Effector CD4-positive, alpha-beta T cell (primary cell): ENCODE data around the gene ITGA1.
"Not testable (repeated sequence)": the region's sequence is repeated elsewhere in the genome, so short reads cannot be mapped to it uniquely, and the experiment has no call there.

ENCODE experiments used
- DNase-seq: peaks from one replicate; pipeline ENCODE4 v3.0.0-alpha.2; 2020

ITGA1 gene

GRCh38 chr5:52834320-52834719 is 46.6 kb downstream of the ITGA1 start:
- DNase-seq = no peak

- no peak for DNase-seq
Measured at GRCh38 chr5:52837068-52837467, 49.4 kb downstream of the ITGA1 start.

GRCh38 chr5:52837591-52838001 is 49.9 kb downstream of the ITGA1 start:
- DNase-seq = no peak

GRCh38 chr5:52838326-52839015 is 50.8 kb downstream of the ITGA1 start:
- no peak for DNase-seq

GRCh38 chr5:52839285-52839684 is 51.6 kb downstream of the ITGA1 start:
- no peak for DNase-seq

- DNase-seq = no peak
Measured at GRCh38 chr5:52840277-52841050, 52.7 kb downstream of the ITGA1 start.

GRCh38 chr5:52841114-52841513 is 53.4 kb downstream of the ITGA1 start:
- no peak for DNase-seq

- DNase-seq = no peak
Measured at GRCh38 chr5:52842111-52842510, 54.4 kb downstream of the ITGA1 start.

- no peak for DNase-seq
Measured at GRCh38 chr5:52844885-52845284, 57.2 kb downstream of the ITGA1 start.

- DNase-seq = no peak
Measured at GRCh38 chr5:52846182-52846842, 58.6 kb downstream of the ITGA1 start.

GRCh38 chr5:52848688-52849087 is 61.0 kb downstream of the ITGA1 start:
- DNase-seq = not testable (repeated sequence)

- no peak for DNase-seq
Measured at GRCh38 chr5:52849544-52849943, 61.8 kb downstream of the ITGA1 start.

- no peak for DNase-seq
Measured at GRCh38 chr5:52853650-52854049, 65.9 kb downstream of the ITGA1 start.

GRCh38 chr5:52854301-52854700 is 66.6 kb downstream of the ITGA1 start:
- DNase-seq = no peak

- no peak for DNase-seq
Measured at GRCh38 chr5:52854949-52855348, 67.2 kb downstream of the ITGA1 start.

- no peak for DNase-seq
Measured at GRCh38 chr5:52856564-52856963, 68.8 kb downstream of the ITGA1 start.

GRCh38 chr5:52859628-52860027 is 71.9 kb downstream of the ITGA1 start:
- no peak for DNase-seq

- DNase-seq = no peak
Measured at GRCh38 chr5:52861368-52861767, 73.7 kb downstream of the ITGA1 start.

GRCh38 chr5:52863715-52864290 is 76.1 kb downstream of the ITGA1 start:
- DNase-seq = no peak

- no peak for DNase-seq
Measured at GRCh38 chr5:52864371-52864770, 76.7 kb downstream of the ITGA1 start.

GRCh38 chr5:52864884-52865283 is 77.2 kb downstream of the ITGA1 start:
- no peak for DNase-seq

- not testable (repeated sequence) for DNase-seq
Measured at GRCh38 chr5:52865991-52866390, 78.3 kb downstream of the ITGA1 start.

GRCh38 chr5:52867809-52868208 is 80.1 kb downstream of the ITGA1 start:
- DNase-seq = no peak
